Neutrophil (primary cell): ENCODE results near the gene PBX3.

Experiments
- H3K27ac ChIP-seq: fragments of 200-600 bp; sonication (generic); 2 replicates; pipeline ENCODE4 v1.5.1; 2016; ENCODE audit warnings: mild to moderate bottlenecking, moderate library complexity
- H3K27me3 ChIP-seq: fragments of 200-600 bp; sonication (generic); 2 replicates; pipeline ENCODE4 v1.6.0; 2016; ENCODE audit warnings: mild to moderate bottlenecking
- H3K36me3 ChIP-seq: fragments of 200-600 bp; sonication (generic); 2 replicates; pipeline ENCODE4 v1.5.1; 2017
- H3K4me1 ChIP-seq, 2 experiments: fragments of 200-600 bp in 1 of 2; sonication (generic) in 1 of 2; 1 replicate in 1 of 2; 2 replicates in 1 of 2; pipeline versions ENCODE4 v1.5.1 to v1.6.1; 2013 to 2016; ENCODE audit warnings: low read depth in 1 of 2, low read length in 1 of 2, mild to moderate bottlenecking in 1 of 2, moderate library complexity in 1 of 2; ENCODE audit not compliant: control insufficient read depth in 1 of 2, insufficient read depth in 1 of 2
- H3K4me3 ChIP-seq, 2 experiments: fragments of 200-600 bp in 1 of 2; sonication (generic) in 1 of 2; 1 replicate in 1 of 2; 2 replicates in 1 of 2; pipeline ENCODE4 v1.5.1; 2013 to 2016; ENCODE audit warnings: low read depth in 1 of 2, low read length in 1 of 2, mild to moderate bottlenecking in 1 of 2, moderate library complexity in 1 of 2
- H3K9me3 ChIP-seq: fragments of 200-600 bp; sonication (generic); 2 replicates; pipeline ENCODE4 v1.5.1; 2016
- CTCF ChIP-seq: fragments of 200-600 bp; sonication (generic); IDR thresholded peaks from 2 replicates; pipeline ENCODE4 v1.5.1; 2016; ENCODE audit warnings: antibody characterized with exemption

PBX3 gene

DNA sequence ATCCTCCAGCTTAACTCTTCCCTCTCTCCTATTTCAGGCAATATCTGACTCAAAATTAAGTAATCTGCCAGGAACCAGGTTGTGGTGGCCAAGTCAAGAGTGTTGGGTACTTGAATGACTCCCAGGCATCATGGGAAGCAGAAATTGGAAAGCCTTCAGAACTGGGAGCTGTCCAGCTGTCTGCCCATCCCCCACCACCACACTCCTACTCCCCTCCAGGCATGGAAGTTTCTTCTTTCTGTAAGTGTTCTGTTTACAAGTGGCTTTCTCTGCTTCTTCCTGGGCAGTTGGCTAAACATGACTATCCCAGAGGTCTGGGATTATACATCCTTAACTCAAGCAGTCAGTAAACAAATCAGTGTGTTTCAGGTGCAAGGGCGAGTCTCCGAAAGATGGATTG lies 14.6 kb upstream of the PBX3 start:
- Histone ChIP-seq H3K4me1 (no peaks in the 10 kb centered on the region), H3K27me3 (peaks cover 26% of the 10 kb centered on the region), H3K9me3 (no peaks in the 10 kb centered on the region), H3K4me3 (no peak overlapping the region), H3K36me3 (no peaks in the 10 kb centered on the region), H3K27ac (no peak overlapping the region)
- no peak for TF ChIP-seq CTCF

DNA sequence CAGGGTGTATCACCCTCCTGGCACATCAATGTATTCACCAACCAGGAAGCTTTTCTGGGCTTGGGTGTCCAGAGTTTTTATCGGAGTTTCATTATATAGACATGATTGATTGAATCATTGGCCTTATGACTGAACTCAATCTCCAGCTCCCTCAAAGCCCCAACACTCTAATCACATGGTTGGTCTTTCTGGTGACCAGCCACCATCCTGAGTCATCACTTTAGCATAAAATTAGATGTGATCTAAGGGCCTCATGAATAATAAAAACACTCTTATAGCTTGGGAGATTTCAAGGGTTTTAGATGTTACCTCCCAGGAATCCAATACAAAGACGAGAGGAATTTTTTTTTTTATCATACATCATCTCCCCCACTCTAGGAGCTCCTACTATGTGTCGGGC lies 7.7 kb upstream of the PBX3 start:
- Histone ChIP-seq H3K4me1 (no peaks in the 10 kb centered on the region), H3K9me3 (no peaks in the 10 kb centered on the region), H3K27me3 (peaks cover 23% of the 10 kb centered on the region), H3K4me3 (no peak overlapping the region), H3K27ac (no peak overlapping the region), H3K36me3 (no peaks in the 10 kb centered on the region)
- TF ChIP-seq CTCF = no peak

DNA sequence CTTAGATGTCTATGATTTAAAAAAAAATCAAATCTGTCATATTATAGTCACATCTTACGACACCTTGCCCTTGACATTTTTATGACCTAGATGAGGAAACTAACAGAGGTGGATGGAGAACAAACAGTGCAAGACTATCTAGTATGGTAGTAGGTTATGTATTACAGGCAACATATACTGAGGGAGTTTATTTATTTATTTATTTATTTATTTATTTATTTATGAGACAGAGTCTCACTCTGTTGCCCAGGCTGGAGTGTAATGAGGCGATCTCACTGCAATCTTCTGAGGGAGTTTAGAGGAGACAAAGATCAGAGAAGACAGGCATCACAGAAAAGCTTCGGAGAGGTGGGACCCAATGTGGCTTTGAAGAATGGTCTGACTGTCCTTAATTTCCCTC lies 4.5 kb upstream of the PBX3 start:
- H3K4me3 ChIP-seq = no peak overlapping the region
- no peak overlapping the region for H3K27ac ChIP-seq
- TF ChIP-seq CTCF = no peak
- H3K9me3 ChIP-seq = no peaks in the 10 kb centered on the region
- H3K27me3 ChIP-seq = peaks cover 35% of the 10 kb centered on the region
- H3K36me3 ChIP-seq = no peaks in the 10 kb centered on the region
- H3K4me1 ChIP-seq = peaks cover 10% of the 10 kb centered on the region in 2 experiments

DNA sequence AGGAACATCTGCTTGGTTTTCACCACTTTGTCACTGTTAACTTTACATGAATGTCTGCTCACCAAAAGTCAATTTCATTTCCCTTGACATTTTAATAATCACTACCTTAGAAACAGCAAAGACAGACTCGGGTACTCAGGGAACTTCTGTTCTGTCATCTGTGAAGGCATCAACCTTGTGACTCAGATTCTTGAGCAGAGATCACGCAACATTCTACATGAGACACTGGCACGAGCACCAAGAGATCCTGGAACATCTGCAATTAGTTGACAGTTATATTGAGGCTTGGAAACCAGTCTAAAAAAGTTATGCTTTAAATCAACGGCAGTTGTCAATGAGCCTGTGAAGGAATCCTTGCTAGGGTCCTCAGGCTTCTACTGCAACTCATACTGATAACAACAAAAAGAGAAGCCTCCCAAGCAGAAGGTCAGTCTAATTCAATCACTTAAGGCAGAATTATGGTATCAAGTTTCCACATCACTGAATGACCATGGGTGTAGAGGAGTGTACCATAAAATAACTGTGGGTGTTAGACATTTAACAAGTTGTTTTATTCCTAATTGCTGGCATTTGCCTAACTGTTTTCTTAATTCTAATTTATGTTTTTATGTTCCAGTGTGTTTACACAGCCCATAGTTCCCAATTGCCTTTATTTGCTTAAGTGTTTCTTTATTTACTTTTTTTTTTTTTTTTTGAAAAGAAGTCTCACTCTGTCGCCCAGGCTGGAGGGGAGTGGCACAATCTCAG lies 3.3 kb upstream of the PBX3 start:
- H3K4me3 ChIP-seq = no peak overlapping the region
- no peaks in the 10 kb centered on the region for H3K9me3 ChIP-seq
- H3K27ac ChIP-seq = no peak overlapping the region
- no peaks in the 10 kb centered on the region for H3K36me3 ChIP-seq
- TF ChIP-seq CTCF = no peak
- peaks cover 35% of the 10 kb centered on the region for H3K27me3 ChIP-seq
- H3K4me1 ChIP-seq = peaks cover 14 to 18% of the 10 kb centered on the region in 2 experiments

GRCh38 chr9:125744616-125745015 lies 2.6 kb upstream of the PBX3 start:
- no peak for TF ChIP-seq CTCF
- Histone ChIP-seq H3K4me1 (peaks cover 18 to 23% of the 10 kb centered on the region in 2 experiments), H3K27me3 (peaks cover 35% of the 10 kb centered on the region), H3K9me3 (no peaks in the 10 kb centered on the region), H3K4me3 (no peak overlapping the region), H3K27ac (no peak overlapping the region), H3K36me3 (no peaks in the 10 kb centered on the region)
